Activated naive CD4-positive, alpha-beta T cell treated with anti-CD3 and anti-CD28 coated beads for 36 hours (primary cell): ENCODE measurements around the gene PRRX2. TPM values are rescaled to one million over a fixed set of nuclear protein-coding genes. Genes with fewer than 3 reads are reported as not detected.

Source experiments
- CTCF ChIA-PET: fragments of 350-600 bp; sonication (Branson Sonifier 250); formaldehyde crosslinking; loops from one replicate; lab custom pipeline; 2021; ENCODE audit warnings: antibody characterized with exemption; lab: Charles Lee
- DNase-seq: peaks from one replicate; pipeline ENCODE4 v3.0.0-alpha.2; 2020
- H3K27ac Mint-ChIP-seq: one replicate; pipeline ENCODE4 v1.8.0; 2021; ENCODE audit warnings: mild to moderate bottlenecking, mixed read lengths
- H3K27me3 Mint-ChIP-seq: one replicate; pipeline ENCODE4 v1.8.0; 2021; ENCODE audit warnings: low read depth, mixed read lengths
- H3K36me3 Mint-ChIP-seq: one replicate; pipeline ENCODE4 v1.8.0; 2021; ENCODE audit warnings: low read depth, mixed read lengths
- H3K4me1 Mint-ChIP-seq: one replicate; pipeline ENCODE4 v1.8.0; 2021; ENCODE audit warnings: low read depth, mixed read lengths
- H3K4me3 Mint-ChIP-seq: one replicate; pipeline ENCODE4 v1.8.0; 2021; ENCODE audit warnings: mild to moderate bottlenecking, moderate library complexity, mixed read lengths
- H3K9me3 Mint-ChIP-seq: one replicate; pipeline ENCODE4 v1.8.0; 2021; ENCODE audit warnings: mixed read lengths
- intact Hi-C: fragments of 100-400 bp; cut with micrococcal nuclease; formaldehyde crosslinking; loops from one replicate; pipeline ENCODE4 v1.15.1; 2023
- total RNA-seq, 2 experiments: library from RNA; stranded (reverse); gene quantifications; one replicate each; pipeline ENCODE4 v1.2.3, GENCODE V29; 2021

Gene PRRX2
- total RNA-seq: under 1 TPM; 0.69 to 0.83 TPM

DNA sequence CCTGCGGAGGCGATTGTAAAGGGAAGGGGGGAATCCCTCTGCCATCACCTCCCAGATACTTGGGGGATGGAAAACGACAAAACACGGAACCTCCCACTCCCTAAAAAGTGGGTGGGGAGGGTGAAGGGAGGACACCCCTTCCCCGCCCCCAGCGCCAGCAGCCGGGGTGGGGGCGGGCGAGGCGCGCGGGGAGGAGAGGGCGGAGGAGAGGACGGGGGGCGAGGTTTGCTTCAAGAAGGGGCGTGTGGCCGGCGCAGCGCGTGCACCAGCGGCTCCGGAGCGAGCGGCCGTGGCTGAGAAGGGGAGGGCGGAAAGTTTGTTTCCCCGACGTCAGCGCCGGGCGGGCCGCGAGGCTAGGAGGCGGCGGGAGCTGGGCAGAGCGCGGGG lies at the start of gene PRRX2:
PRRX2 (plus strand) TSS at position 259 of the 387 bp plus-strand sequence. CDS start 221 bp downstream, outside the sequence.
- Mint-ChIP-seq H3K4me1 (peaks cover 4% of the 10 kb centered on the region), H3K36me3 (no peaks in the 10 kb centered on the region), H3K4me3 (peak within 1 kb of the TSS; percentile 38), H3K9me3 (no peaks in the 10 kb centered on the region), H3K27me3 (peaks cover 11% of the 10 kb centered on the region), H3K27ac (no peak within 1 kb of the TSS)
- DNase-seq: no peak
- CTCF ChIA-PET: interaction anchor here (0.6 kb wide), 2 partner anchors 116 to 392 kb away, joined by 3 to 4 read pairs; no protein-coding TSS in a partner anchor
- intact Hi-C loops: no loop called here

DNA sequence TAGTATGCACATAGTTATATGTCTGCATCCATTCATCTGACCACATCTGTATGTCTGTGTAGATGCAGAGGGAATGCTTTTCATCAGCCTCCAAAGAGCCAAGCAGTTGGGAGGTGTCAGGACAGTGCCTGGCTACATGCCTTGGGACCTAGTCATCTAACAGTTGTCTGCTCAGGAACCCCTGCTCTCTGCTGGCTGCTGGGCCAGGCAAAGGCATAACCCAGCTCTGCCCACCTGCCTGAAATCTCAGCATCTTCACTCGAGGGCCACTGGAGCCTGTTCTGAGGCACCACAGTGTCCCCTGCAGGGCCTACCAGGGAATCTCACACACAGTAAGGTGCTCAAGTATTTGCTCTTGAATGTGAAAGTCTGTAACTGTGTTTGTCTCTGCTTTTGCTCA lies 48.3 kb upstream of the PRRX2 start:
- H3K27ac Mint-ChIP-seq: no peak overlapping the region
- peaks cover 20% of the 10 kb centered on the region for H3K27me3 Mint-ChIP-seq
- DNase-seq: peak; percentile 41
- no peaks in the 10 kb centered on the region for H3K9me3 Mint-ChIP-seq
- intact Hi-C loops: no loop called here
- H3K36me3 Mint-ChIP-seq: no peaks in the 10 kb centered on the region
- H3K4me1 Mint-ChIP-seq: no peaks in the 10 kb centered on the region
- CTCF ChIA-PET: interaction anchor here (0.7 kb wide), 1 partner anchor 592 kb away, joined by 3 read pairs; no protein-coding TSS in a partner anchor
- no peak overlapping the region for H3K4me3 Mint-ChIP-seq

DNA sequence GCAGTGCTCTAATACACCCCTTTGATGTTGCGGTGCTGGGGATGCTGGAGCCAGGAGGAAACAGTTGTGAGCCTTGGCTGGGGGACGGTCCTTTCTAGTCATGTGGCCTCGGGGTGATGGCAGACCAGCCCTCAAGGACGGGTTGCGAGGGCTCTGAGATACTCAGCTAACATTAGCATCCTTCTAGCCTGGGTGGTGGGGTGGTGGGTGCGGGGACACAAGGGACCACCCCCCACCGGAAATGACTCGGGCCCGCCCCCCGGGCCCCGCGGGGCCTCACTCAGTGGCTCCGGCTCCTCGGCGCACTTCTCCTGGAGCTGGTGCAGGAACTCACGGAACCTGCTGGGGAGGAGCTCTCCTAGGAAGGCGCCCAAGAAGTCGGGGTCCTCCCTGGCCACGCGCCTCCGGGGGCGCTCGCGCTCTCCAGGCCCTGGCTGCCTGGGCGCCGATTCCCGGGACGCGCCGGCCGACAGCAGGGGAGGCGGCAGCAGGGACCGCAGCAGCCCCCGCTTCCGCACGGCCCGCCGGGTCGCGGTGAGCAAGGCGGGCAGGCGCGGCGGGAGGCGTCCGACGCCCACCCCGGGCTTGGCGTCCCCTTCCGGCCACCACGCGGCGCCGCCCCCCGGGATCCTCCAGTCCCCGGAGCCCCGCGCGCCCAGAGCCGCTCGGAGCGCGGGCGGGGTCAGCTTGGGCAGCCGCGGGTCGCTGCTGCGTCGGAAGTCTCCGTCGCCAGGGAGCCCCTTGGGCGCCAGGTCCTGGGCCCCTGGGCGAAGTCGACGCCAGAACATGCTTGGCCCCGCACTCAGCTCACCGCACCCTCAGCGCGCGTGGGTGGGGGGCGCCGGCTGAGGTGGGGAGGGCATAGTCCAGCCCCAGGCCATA lies 45.4 kb upstream of the PRRX2 start:
- Mint-ChIP-seq H3K36me3 (no peaks in the 10 kb centered on the region), H3K27me3 (peaks cover 25% of the 10 kb centered on the region), H3K27ac (no peak overlapping the region), H3K4me1 (peaks cover 11% of the 10 kb centered on the region), H3K4me3 (no peak overlapping the region), H3K9me3 (no peaks in the 10 kb centered on the region)
- CTCF ChIA-PET: interaction anchor here (0.6 to 5.6 kb wide), 5 partner anchors 8 to 514 kb away, joined by 3 to 42 read pairs (median 3); no protein-coding TSS in a partner anchor
- no peak for DNase-seq
- intact Hi-C loops: no loop called here

DNA sequence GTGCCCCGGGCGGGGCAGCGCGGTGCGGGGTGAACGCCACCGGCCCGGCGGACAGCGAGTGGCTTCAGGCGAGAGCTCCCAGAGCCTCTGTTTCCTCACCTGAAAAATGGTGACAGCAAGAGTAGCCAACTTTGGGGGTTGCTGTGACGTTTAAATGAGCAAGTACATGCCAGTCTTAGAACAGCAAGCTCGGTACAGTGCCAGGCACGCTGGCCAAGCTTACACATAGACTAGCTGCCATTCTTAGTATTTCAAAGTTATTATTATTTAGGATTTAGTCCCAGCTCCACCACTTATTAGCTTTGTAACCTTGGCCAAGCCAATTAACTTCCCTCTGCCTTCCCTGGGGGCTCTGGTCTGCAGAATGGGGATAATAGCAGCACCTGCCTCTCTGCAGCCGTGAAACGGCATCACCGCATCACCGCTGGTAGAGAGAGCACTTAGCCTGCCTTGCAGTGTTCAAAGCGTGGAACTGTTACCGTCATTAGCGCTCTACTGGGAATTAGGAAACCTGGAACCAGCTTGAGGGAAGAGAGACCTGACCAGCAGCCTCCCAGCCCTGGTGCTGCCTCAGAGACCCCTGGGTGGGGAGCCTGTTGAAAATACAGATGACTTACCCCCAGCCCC lies 44.7 kb upstream of the PRRX2 start, which contains the start of gene C9orf50:
C9orf50 (minus strand) TSS at position 433 of the 627 bp plus-strand sequence. CDS start 527 bp downstream, outside the sequence.
- intact Hi-C loops: no loop called here
- peaks cover 25% of the 10 kb centered on the region for H3K27me3 Mint-ChIP-seq
- DNase-seq: no peak
- H3K9me3 Mint-ChIP-seq: no peaks in the 10 kb centered on the region
- H3K36me3 Mint-ChIP-seq: no peaks in the 10 kb centered on the region
- peaks cover 15% of the 10 kb centered on the region for H3K4me1 Mint-ChIP-seq
- CTCF ChIA-PET: interaction anchor here (0.6 to 5.6 kb wide), 8 partner anchors 9 to 514 kb away, joined by 3 to 42 read pairs (median 3); no protein-coding TSS in a partner anchor
- H3K27ac Mint-ChIP-seq: no peak within 1 kb of the TSS
- H3K4me3 Mint-ChIP-seq: no peak within 1 kb of the TSS

DNA sequence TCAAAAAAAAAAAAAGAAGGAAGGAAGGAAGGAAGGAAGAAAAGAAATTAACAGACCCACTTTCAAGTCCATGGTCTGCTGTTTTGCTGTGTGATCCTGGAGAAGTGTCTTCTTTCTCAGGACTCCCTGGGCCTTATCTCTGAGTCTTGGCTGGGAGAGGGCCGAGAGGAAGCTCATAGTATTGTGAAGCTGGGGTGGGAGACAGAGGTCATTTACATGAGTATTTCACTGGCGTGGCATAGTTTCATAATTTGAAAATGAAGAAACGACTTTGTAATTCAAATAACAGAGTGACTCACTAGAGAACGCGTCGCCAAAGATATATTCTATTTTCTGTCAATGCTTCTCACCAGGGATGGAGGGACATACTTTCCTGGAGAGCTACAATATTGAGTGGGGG lies 42.1 kb upstream of the PRRX2 start:
- intact Hi-C loops: no loop called here
- H3K4me1 Mint-ChIP-seq: peaks cover 32% of the 10 kb centered on the region
- no peak for DNase-seq
- no peak overlapping the region for H3K27ac Mint-ChIP-seq
- H3K9me3 Mint-ChIP-seq: no peaks in the 10 kb centered on the region
- CTCF ChIA-PET: interaction anchor here (0.6 to 5.6 kb wide), 17 partner anchors 9 to 492 kb away, joined by 3 to 42 read pairs (median 6); no protein-coding TSS in a partner anchor
- H3K27me3 Mint-ChIP-seq: peaks cover 25% of the 10 kb centered on the region
- H3K36me3 Mint-ChIP-seq: peaks cover 7% of the 10 kb centered on the region
- no peak overlapping the region for H3K4me3 Mint-ChIP-seq

DNA sequence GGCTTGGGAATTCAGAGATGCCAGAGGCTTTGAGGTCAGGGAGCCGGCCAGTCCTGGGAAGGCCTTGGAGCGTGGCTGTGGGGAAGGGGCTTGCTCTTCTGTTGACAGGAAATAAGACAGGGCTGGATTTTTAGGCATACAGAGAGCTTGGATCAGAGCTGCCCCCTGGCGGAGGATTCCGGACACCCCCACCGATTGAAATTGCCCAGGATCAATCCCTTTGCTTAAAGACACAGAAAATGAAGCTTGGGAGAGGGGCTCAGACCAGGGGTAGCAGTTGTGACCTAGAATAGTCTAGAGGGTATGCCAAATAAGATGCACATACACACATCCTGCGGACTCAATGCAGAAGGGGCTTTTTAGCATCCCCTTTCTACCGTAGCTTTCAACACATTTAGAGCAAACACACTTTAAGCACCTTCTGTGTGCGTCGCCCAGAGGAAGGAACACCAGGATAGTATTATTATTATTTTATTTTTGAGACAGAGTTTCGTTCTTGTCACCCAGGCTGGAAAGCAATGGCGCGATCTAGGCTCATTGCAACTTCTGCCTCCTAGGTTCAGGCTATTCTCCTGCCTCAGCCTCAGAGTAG lies 41.2 kb upstream of the PRRX2 start:
- Mint-ChIP-seq H3K27me3 (peaks cover 22% of the 10 kb centered on the region), H3K4me1 (peaks cover 41% of the 10 kb centered on the region), H3K9me3 (no peaks in the 10 kb centered on the region), H3K27ac (peak overlapping the region; percentile 55), H3K4me3 (peak overlapping the region; percentile 77), H3K36me3 (peaks cover 7% of the 10 kb centered on the region)
- CTCF ChIA-PET: interaction anchor here (0.6 to 5.6 kb wide), 31 partner anchors 8 to 885 kb away, joined by 3 to 42 read pairs (median 4); partner anchors contain the start of gene IER5L
- intact Hi-C loops: loop anchor here (1.0 kb wide), 2 partner anchors 13 to 448 kb away; no protein-coding TSS in a partner anchor
- peak; percentile 85 for DNase-seq

DNA sequence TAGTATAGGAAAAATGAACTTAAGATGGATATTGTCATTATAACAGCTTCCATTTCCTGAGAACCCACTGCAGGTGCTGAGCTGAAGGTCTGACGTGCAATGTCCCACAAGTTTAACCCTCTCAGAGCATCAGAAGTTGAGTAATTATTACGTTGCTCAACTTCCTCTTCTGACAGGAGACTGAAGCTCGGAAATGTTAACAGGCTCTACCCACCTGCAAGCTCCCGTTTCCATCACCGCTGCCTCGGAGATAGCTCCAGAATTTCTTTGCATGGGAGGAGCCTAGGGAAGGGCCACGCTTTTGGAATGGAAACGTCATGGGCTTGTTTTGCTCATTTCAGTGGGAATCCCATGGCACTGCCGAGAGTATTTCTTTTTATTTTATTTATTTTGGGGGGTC lies 40.5 kb upstream of the PRRX2 start:
- Mint-ChIP-seq H3K27me3 (peaks cover 18% of the 10 kb centered on the region), H3K9me3 (no peaks in the 10 kb centered on the region), H3K4me3 (peak overlapping the region; percentile 77), H3K4me1 (peaks cover 48% of the 10 kb centered on the region), H3K27ac (peak overlapping the region; percentile 83), H3K36me3 (peaks cover 8% of the 10 kb centered on the region)
- DNase-seq: peak; percentile 59
- intact Hi-C loops: loop anchor here (1.0 kb wide), 3 partner anchors 14 to 449 kb away; no protein-coding TSS in a partner anchor
- CTCF ChIA-PET: interaction anchor here (0.6 to 5.6 kb wide), 22 partner anchors 9 to 886 kb away, joined by 3 to 42 read pairs (median 4); partner anchors contain the start of gene IER5L

DNA sequence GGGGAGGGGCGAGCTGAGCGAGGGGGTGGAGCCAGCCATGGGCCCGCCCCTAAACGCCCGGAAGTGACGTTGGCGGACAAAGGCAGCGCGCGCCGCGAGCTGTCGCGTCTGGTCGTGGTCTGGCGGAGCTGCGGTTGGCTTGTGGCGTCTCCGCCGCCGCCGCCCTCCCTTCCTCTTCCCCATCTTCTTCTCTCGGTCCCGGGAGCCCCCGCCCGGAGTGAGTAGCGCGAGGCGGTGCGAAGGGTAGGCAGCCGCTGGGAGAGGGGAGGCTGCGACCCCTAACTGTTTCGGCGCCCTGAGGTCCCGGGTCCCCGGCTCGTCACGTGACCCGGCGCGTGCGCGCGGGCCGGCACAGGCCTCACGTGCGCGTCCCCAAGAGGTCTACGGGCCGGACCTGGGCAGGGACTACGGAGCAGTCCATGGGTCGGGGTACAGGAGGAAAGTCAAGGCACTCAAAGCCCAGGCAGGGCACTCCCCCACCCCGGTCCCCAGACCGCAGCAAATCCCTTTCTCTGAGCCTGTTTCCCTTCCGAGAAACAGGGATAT lies 39.3 kb upstream of the PRRX2 start, which contains the start of gene NTMT1:
NTMT1 (plus strand) TSS at position 85 of the 546 bp plus-strand sequence. CDS start 6,541 bp downstream, outside the sequence.
- DNase-seq: peak; percentile 92
- peaks cover 59% of the 10 kb centered on the region for H3K4me1 Mint-ChIP-seq
- peaks cover 10% of the 10 kb centered on the region for H3K36me3 Mint-ChIP-seq
- H3K4me3 Mint-ChIP-seq: peak within 1 kb of the TSS; percentile 77
- intact Hi-C loops: loop anchor here (1.0 kb wide), 2 partner anchors 16 to 261 kb away; partner anchors contain the start of gene ASB6
- CTCF ChIA-PET: interaction anchor here (0.6 to 4.5 kb wide), 10 partner anchors 9 to 505 kb away, joined by 3 to 32 read pairs (median 4); partner anchors contain the start of gene IER5L
- no peaks in the 10 kb centered on the region for H3K9me3 Mint-ChIP-seq
- peaks cover 14% of the 10 kb centered on the region for H3K27me3 Mint-ChIP-seq
- H3K27ac Mint-ChIP-seq: peak within 1 kb of the TSS; percentile 93

DNA sequence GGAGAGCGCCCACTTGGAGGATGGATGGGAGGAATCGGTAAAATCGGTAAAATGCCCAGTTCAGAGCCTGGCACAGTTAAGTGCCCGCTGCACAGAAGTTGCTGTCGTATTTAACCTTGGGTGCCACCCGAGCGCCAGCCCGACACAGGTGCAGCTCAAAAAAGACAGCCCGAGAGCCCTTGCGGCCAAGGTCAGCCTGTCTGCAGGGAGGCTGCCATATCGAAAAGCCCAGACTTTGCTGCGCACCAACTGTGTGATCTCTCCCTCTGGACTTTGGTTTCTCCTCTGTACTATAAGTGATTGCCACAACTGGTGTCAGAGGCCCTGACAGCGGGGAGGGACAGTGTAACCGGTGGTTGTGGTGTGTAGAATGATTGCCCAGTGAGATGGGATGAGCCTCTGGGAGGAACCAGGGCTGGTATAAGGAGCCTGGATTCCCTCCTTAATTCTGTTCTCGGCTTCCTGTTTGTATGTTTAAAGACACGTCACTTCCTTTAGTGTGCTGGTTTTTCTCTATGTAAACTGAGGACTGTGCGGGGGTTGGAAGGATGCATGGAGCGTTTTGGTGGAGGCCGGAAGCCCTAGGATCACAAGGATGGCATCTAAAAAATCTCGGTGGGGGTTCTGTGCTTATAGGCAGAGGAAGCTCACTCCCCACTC lies 38.7 kb upstream of the PRRX2 start:
- H3K4me3 Mint-ChIP-seq: peak overlapping the region; percentile 77
- no peaks in the 10 kb centered on the region for H3K9me3 Mint-ChIP-seq
- CTCF ChIA-PET: interaction anchor here (0.8 to 4.5 kb wide), 4 partner anchors 9 to 495 kb away, joined by 3 to 31 read pairs (median 4); no protein-coding TSS in a partner anchor
- H3K36me3 Mint-ChIP-seq: peaks cover 11% of the 10 kb centered on the region
- peaks cover 9% of the 10 kb centered on the region for H3K27me3 Mint-ChIP-seq
- peak; percentile 48 for DNase-seq
- intact Hi-C loops: loop anchor here (1.0 kb wide), 2 partner anchors 16 to 261 kb away; partner anchors contain the start of gene ASB6
- H3K27ac Mint-ChIP-seq: peak overlapping the region; percentile 93
- H3K4me1 Mint-ChIP-seq: peaks cover 65% of the 10 kb centered on the region

DNA sequence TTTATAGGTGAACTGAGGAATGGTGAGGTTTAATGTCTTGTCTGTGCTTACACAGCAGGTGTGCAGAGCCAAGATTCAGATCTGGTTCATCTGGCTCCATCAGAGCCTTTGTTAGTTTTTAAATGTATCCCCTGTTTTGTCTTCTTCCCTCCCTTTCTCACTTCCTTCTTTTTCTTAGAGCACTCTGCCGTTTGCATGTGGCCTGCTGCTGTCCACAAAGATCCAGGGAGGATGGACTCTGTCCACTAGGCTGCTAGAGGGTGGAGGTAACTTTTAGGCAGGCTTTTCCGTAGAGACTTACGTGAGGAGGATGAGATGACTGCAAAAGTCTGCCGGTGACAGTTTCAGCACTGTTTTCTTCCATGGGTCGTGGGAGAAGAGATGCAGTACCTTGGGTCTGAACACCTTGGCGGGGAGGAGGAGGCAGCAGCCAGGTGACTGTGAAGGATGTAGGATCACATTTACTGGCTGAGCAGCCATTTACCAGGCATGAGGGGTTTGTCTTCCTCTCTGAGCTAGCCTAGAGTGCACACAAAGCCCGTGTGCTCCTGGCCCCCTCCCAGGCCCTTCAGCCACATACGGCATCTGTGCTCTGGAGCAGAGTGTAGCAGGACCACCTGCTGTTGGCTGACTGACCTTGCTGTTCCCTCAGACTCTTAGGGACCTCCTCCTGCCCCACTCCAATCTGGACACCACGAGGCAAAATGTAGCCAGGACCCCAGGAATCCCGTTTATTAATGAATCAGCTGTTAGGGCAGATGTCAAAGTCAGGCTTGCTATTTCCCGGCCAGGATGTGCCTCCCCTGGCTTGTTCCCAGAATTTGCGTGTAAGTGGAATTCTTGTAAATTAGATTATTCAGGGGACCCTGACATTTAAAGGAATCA lies 37.6 kb upstream of the PRRX2 start:
- intact Hi-C loops: no loop called here
- no peak for DNase-seq
- Mint-ChIP-seq H3K27ac (peak overlapping the region; percentile 71), H3K27me3 (peaks cover 5% of the 10 kb centered on the region), H3K36me3 (peaks cover 13% of the 10 kb centered on the region), H3K9me3 (no peaks in the 10 kb centered on the region), H3K4me1 (peaks cover 73% of the 10 kb centered on the region), H3K4me3 (peak overlapping the region; percentile 77)
- CTCF ChIA-PET: interaction anchor here (1.6 kb wide), 1 partner anchor 15 kb away, joined by 4 read pairs; no protein-coding TSS in a partner anchor
